OCI-LY1 (cell line): ENCODE data around the gene ITSN1.

Source experiments
- EZH2 ChIP-seq: fragments of 200-600 bp; sonication (generic), shearing (Covaris generic); IDR thresholded peaks from 2 replicates; pipeline ENCODE4 v1.8.0; 2017; ENCODE audit warnings: borderline replicate concordance, mixed run types, mild to moderate bottlenecking, antibody characterized with exemption, low read length, moderate library complexity, mixed read lengths
- TF ChIP-seq, protein P1 (sequence below): fragments of 200-600 bp; sonication (generic), shearing (Covaris generic); IDR thresholded peaks from 2 replicates; pipeline ENCODE4 v1.5.1; 2017; ENCODE audit warnings: mild to moderate bottlenecking, antibody characterized with exemption, low read length, moderate library complexity, mixed read lengths

DNA sequence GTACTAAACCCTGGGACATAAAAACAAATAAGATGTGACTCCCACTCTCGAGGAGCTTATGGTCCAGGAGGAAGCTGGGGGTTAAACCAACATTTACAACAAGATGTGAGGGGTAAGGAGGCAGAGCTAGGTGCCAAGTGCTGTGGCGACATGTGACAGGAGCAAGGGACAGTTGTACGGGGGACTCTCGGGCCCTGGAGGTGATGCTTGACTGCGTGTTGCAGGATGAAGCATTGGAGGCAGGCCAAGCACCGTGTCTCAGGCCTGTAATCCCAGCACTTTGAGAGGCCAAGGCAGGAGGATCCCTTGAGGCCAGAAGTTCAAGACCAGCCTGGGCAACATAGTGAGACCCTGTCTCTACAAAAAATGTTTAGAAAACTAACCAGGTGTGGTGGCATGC lies 236.5 kb downstream of the ITSN1 start:
- TF ChIP-seq, protein P1, sequence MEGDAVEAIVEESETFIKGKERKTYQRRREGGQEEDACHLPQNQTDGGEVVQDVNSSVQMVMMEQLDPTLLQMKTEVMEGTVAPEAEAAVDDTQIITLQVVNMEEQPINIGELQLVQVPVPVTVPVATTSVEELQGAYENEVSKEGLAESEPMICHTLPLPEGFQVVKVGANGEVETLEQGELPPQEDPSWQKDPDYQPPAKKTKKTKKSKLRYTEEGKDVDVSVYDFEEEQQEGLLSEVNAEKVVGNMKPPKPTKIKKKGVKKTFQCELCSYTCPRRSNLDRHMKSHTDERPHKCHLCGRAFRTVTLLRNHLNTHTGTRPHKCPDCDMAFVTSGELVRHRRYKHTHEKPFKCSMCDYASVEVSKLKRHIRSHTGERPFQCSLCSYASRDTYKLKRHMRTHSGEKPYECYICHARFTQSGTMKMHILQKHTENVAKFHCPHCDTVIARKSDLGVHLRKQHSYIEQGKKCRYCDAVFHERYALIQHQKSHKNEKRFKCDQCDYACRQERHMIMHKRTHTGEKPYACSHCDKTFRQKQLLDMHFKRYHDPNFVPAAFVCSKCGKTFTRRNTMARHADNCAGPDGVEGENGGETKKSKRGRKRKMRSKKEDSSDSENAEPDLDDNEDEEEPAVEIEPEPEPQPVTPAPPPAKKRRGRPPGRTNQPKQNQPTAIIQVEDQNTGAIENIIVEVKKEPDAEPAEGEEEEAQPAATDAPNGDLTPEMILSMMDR: no peak
- no peak for TF ChIP-seq EZH2
